Frontal cortex (tissue), 4 donors: ENCODE measurements around the gene PLAU. TPM values are rescaled to one million over a fixed set of nuclear protein-coding genes. Genes with fewer than 3 reads are reported as not detected.
"Not testable (repeated sequence)": the region's sequence is repeated elsewhere in the genome, so short reads cannot be mapped to it uniquely, and the experiment has no call there.

Experiments
- DNase-seq, 2 donors: peaks; one replicate each; pipeline ENCODE4 v3.0.0; 2012; ENCODE audit warnings: low spot score in 2 of 2
- FAIRE-seq: peaks from 2 replicates; lab custom pipeline; 2012; peaks lifted over from hg19 to GRCh38; lab: Jason Lieb, UNC
- total RNA-seq: library from RNA; depleted of rRNA; stranded (reverse); fragments of >200 nt; gene quantifications from one replicate; pipeline ENCODE4 v1.2.3, GENCODE V29; 2014
- donor health status: control.
- donor health status: control.
- donor health status: control.

Gene PLAU
- total RNA-seq, 1 donor from 2014 or later = 0.82 TPM

DNA sequence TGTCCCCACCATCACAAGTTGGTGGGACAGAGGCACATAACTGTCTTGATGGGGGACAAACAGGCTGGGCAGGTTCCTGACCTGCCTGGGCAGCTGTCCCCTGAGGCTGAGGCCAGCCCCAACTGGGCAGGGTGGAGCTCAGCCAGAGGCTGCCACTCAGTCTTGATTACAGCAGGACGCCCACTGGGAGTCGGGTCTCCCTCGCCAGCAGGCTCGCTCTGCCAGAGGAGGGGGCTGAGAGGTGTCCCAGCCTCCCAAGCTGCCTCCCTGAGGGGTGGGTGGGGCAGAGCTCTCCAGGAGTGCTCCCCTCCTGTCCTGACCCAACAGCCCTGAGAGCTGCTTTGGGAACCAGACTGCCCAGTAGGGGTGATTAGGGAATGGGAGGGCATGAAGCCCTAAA lies 34.8 kb upstream of the PLAU start:
- DNase-seq (no peak), FAIRE-seq (no peak)

- no peak for FAIRE-seq
- DNase-seq = no peak
Measured at GRCh38 chr10:73876566-73876965, 34.4 kb upstream of the PLAU start.

DNA sequence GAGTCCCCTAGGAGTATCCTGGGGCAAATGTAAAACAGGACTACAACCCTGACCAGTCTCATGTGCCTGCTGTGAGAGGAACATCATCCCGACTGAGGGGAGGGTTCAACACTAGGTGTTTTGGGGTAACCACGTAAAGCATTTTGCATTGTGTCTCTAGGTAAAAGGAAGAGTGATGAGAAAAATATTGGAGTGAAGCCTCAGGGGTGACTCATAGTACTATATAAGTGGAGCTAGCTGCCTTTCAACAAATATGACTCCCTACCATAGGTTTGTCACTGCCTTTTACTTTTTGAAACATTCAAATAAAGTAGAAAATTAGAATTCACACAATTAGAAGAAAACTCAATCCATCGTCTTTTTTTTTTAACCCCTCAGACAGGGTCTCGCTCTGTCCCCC lies 34.0 kb upstream of the PLAU start:
- no peak for DNase-seq
- no peak for FAIRE-seq

GRCh38 chr10:73877533-73878160 lies 33.3 kb upstream of the PLAU start:
- DNase-seq = no peak
- FAIRE-seq = no peak

DNA sequence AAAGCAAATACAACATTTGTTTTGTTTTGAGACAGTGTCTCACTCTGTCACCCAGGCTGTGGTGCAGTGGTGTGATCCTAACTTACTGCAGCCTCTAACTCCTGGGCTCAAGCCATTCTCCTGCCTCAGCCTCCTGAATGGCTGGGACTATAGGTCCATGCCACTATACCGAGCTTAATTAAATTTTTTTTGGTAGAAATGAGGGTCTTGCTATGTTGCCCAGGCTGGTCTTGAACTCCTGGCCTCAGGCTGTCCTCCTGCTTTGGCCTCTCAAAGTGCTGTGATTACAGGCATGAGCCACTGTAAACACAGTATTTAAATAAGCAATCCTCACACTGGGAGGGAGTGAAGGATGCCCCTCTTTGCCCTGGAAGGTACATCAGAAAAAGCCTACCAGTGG lies 32.6 kb upstream of the PLAU start:
- DNase-seq = no peak
- FAIRE-seq = no peak

- no peak for FAIRE-seq
- peak in 1 of 2 donors; percentile 73 for DNase-seq
Measured at GRCh38 chr10:73879296-73880173, 31.4 kb upstream of the PLAU start.

- FAIRE-seq (no peak), DNase-seq (no peak)
Measured at GRCh38 chr10:73881221-73881919, 29.6 kb upstream of the PLAU start.

GRCh38 chr10:73884017-73884416 lies 26.9 kb upstream of the PLAU start:
- FAIRE-seq (no peak), DNase-seq (no peak)

- FAIRE-seq = no peak
- peak in 1 of 2 donors; percentile 72 for DNase-seq
Measured at GRCh38 chr10:73886085-73886529, 24.8 kb upstream of the PLAU start.

- DNase-seq = no peak
- no peak for FAIRE-seq
Measured at GRCh38 chr10:73886661-73887293, 24.2 kb upstream of the PLAU start.

DNA sequence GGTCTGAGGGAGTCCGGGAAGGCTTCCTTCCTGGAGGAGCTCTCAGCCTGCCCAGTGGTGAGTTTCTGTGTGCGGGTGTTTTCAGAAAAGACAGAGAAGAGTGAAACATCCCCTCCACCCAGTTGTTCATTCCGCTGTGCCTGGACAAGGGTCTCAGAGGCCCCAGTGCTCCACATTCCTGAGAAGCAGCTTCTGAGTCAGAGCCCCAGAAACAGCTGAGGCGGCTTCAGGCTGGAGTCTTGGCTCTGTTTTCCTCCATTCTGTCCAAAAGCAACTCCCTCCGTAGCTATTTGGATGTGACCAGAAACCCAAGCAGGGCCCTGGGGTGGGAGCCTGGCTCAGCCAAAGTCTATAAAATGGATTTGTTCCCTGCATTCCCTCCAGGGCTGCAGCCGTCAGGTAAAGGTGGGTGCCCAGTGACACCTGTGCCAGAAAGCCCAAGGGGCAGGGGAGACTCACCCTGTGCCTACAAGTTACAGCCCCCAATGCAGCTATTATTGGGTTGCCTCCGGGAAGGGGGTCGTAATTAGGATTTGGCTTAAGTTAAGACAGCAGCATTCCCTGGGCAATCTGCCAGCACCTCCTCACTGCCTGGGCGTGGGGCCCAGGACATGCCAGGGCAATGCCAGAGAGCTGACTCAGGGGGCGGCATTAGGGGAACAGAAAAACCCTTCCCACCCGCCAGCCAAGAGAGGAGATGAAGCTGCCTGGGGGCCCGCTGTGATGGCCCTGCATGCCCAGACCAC lies 23.5 kb upstream of the PLAU start:
- no peak for FAIRE-seq
- no peak for DNase-seq

GRCh38 chr10:73888514-73888913 lies 22.4 kb upstream of the PLAU start:
- no peak for FAIRE-seq
- no peak for DNase-seq

DNA sequence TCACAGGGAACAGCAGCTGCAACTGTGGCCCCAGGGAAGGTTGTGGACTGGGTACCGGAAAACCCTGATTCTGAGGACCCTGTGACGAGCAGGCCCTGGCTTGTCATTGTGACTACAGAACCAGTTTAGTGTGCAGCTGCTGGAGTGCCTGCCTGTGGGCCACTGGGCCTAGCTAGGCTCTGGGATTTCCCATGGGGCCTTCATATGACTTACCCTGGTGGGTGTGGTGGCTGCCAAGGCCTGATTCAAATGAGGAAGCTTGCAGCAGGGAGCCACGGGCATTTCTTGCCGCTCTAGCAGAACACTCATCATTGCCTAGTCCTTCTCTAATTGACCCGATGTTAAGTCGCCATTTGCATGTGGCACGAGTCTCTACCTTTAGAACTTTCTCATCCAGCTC lies 21.9 kb upstream of the PLAU start:
- no peak for FAIRE-seq
- no peak for DNase-seq

GRCh38 chr10:73889416-73889815 lies 21.5 kb upstream of the PLAU start:
- not testable (repeated sequence) for FAIRE-seq, DNase-seq

DNA sequence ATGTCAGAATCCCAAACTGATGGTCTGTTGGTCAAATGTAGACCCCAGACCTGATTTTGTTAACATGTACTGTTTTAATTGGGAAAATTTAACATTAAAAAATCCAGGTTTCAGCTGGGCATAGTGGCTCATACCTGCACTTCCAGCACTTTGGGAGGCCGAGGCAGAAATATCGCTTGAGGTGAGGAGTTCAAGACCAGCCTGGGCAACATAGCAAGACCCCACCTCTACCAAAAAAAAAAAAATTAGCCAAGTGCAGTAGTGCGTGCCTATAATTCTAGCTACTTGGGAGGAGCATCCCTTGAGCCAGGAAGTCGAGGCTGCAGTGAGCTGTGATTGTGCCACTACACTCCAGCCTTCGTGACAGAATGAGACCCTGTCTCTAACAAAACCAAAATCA lies 20.7 kb upstream of the PLAU start:
- FAIRE-seq (no peak), DNase-seq (no peak)

GRCh38 chr10:73890830-73891229 lies 20.1 kb upstream of the PLAU start:
- not testable (repeated sequence) for FAIRE-seq, DNase-seq

DNA sequence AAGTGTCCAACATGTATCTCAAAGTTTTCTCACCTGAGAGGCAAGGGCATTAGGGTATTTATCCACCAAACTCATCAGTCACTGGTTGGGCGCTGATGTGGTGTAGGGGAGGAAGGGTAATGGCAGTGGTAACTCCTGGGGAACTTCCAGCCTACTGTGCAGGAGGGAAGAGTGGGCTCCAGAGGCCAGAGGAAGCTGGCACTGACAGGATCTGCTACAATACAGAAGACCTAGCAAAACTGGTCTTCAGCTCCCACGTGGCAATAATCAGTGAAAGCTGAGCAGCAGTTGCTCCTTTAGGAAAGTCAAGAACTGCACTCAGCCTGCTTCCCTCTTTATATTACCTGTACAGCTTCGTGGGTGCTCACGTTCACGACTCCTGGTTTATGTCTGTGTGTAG lies 19.4 kb upstream of the PLAU start:
- no peak for FAIRE-seq
- DNase-seq = no peak

DNA sequence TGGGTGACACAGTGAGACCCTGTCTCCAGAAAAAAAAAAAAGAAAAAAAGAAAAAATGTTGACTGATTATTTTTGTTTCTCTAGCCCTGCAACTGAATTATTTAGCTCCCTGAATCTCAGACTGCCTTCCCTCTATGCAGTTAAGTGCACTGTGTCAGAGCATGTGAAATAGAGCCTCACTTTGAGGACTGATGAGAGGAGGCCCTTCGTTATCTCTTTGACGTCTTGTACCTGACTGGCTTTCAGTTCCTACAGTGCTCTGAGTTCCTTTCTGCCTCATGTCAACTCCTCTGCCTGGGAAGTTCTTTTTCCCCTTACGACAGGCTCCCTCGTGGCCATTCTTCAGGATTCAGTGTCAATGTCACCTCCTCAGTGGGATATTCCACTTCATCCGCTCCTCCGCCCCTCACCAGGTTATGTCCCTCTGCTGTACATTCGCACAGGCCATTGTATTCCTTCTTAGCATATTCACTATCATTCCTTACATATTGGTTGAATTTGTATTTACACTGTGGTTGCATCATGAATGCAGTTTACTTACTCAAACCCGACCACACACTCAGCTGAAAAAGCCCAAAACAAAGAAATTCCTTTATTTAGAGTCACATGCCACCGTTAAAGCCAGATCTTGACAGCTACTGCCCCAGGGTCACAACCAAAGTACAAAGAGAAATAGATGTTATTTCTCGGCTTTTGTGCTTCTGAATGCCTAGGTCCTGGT lies 18.5 kb upstream of the PLAU start:
- FAIRE-seq (no peak), DNase-seq (no peak)

DNA sequence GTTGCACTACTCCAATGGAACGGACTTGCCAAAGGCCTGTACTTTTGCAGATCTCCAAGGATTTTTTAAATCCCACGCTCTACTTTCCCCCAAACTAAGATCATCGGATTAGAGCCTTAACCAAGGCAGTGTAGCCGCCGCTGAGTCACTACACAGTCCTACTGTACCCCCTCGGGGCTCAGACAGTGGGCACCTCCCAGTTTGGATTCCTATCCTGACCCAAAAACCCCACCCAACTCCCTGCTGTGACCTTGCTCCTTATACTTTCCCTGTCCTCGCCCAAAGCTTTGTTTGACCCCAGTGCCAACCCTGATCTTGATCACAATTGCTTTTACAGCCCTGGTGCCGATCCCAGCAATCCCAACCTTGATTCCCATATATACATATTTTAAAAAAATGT lies 17.5 kb upstream of the PLAU start:
- DNase-seq = no peak
- FAIRE-seq = no peak
